HepG2 (cell line): Measurements from ENCODE around the gene VEZF1. TPM values are rescaled to one million over a fixed set of nuclear protein-coding genes. Genes with fewer than 3 reads are reported as not detected.

Experiments
- CENPT ChIP-seq: sonication (generic); formaldehyde crosslinking; IDR thresholded peaks from 2 replicates; pipeline ENCODE4 v1.8.0; 2022; ENCODE audit warnings: low read depth, mild to moderate bottlenecking, moderate library complexity, missing genetic modification reagents
- ETS1 ChIP-seq: sonication (generic); formaldehyde crosslinking; IDR thresholded peaks from 2 replicates; pipeline ENCODE4 v1.4.0; 2020; ENCODE audit warnings: missing genetic modification reagents
- MAF1 ChIP-seq: sonication (generic); formaldehyde crosslinking; IDR thresholded peaks from 2 replicates; pipeline ENCODE4 v1.5.0; 2020; ENCODE audit warnings: missing genetic modification reagents, borderline replicate concordance
- POLR2G ChIP-seq: fragments of 200-400 bp; formaldehyde crosslinking; IDR thresholded peaks from 2 replicates; pipeline ENCODE4 v1.6.1; 2018; ENCODE audit warnings: mild to moderate bottlenecking, low read depth, low read length, moderate library complexity
- RBM39 ChIP-seq: fragments of 200-400 bp; formaldehyde crosslinking; IDR thresholded peaks from one replicate; pipeline ENCODE4 v1.6.1; 2018; ENCODE audit warnings: antibody characterized with exemption, mild to moderate bottlenecking, low read depth, low read length; ENCODE audit not compliant: poor library complexity, severe bottlenecking
- SOX13 ChIP-seq, 3 experiments: fragments of 450-650 bp in 1 of 3; sonication (generic) in 1 of 3; formaldehyde crosslinking in 1 of 3; IDR thresholded peaks in 2 of 3; conservative IDR thresholded peaks in 1 of 3; 2 replicates each; pipeline versions ENCODE4 v1.5.0 to v1.6.1; 2016 to 2020; ENCODE audit warnings: antibody characterized with exemption in 1 of 3, mild to moderate bottlenecking in 1 of 3, missing compliant biosample characterization in 1 of 3, missing genetic modification reagents in 1 of 3, moderate library complexity in 1 of 3
- SOX5 ChIP-seq: IDR thresholded peaks from 2 replicates; pipeline ENCODE4 v1.6.1; 2016; ENCODE audit warnings: borderline replicate concordance
- TAF1 ChIP-seq: sonication (generic); formaldehyde crosslinking; IDR thresholded peaks from 2 replicates; pipeline ENCODE4 v1.4.0; 2020; ENCODE audit warnings: missing genetic modification reagents
- ZC3H4 ChIP-seq: sonication (generic); formaldehyde crosslinking; IDR thresholded peaks from 2 replicates; pipeline ENCODE4 v1.4.0; 2020; ENCODE audit warnings: missing genetic modification reagents, borderline replicate concordance
- ZNF160 ChIP-seq: sonication (generic); formaldehyde crosslinking; IDR thresholded peaks from 2 replicates; pipeline ENCODE4 v1.8.0; 2022; ENCODE audit warnings: mild to moderate bottlenecking, inconsistent platforms, missing genetic modification reagents
- ZNF44 ChIP-seq: sonication (generic); formaldehyde crosslinking; IDR thresholded peaks from 2 replicates; pipeline ENCODE4 v1.5.1; 2020; ENCODE audit warnings: mild to moderate bottlenecking, missing genetic modification reagents
- ZNF646 ChIP-seq: sonication (generic); formaldehyde crosslinking; IDR thresholded peaks from 2 replicates; pipeline ENCODE4 v1.9.0; 2021; ENCODE audit warnings: mild to moderate bottlenecking, missing genetic modification reagents
- polyA plus RNA-seq, 8 experiments: library from polyadenylated mRNA; depleted of rRNA in 3 of 8; stranded (reverse) in 7 of 8; unstranded in 1 of 8; fragments of >200 nt; fragmentation: Illumina TruSeq in 4 of 8; extraction: Trizol in 4 of 8; gene quantifications; 2 replicates each; pipeline versions ENCODE4 v1.2.1 to v1.2.3, GENCODE V29; 2011 to 2016; ENCODE audit warnings: low read depth in 4 of 8, missing spikeins in 1 of 8, mixed read lengths in 1 of 8; ENCODE audit not compliant: insufficient read depth in 1 of 8
- total RNA-seq, 5 experiments: library from RNA; depleted of rRNA; stranded (reverse); fragments of >200 nt; fragmentation: Illumina TruSeq; extraction: Trizol; gene quantifications; 2 replicates each; pipeline ENCODE4 v1.2.3, GENCODE V29; 2016; ENCODE audit warnings: low read depth in 1 of 5
- TF ChIP-seq, protein P1 (sequence below): sonication (generic); formaldehyde crosslinking; IDR thresholded peaks from 2 replicates; pipeline ENCODE4 v1.4.0; 2020; ENCODE audit warnings: missing genetic modification reagents
- TF ChIP-seq, protein P2 (sequence below): sonication (generic); formaldehyde crosslinking; IDR thresholded peaks from 2 replicates; pipeline ENCODE4 v1.4.0; 2020; ENCODE audit warnings: missing genetic modification reagents

The VEZF1 gene
- total and polyA plus RNA-seq, 2 of the 13 experiments (the other 11 are each of a cell fraction or from before 2014, with no cell fraction given) = 45.9 to 49.7 TPM

DNA sequence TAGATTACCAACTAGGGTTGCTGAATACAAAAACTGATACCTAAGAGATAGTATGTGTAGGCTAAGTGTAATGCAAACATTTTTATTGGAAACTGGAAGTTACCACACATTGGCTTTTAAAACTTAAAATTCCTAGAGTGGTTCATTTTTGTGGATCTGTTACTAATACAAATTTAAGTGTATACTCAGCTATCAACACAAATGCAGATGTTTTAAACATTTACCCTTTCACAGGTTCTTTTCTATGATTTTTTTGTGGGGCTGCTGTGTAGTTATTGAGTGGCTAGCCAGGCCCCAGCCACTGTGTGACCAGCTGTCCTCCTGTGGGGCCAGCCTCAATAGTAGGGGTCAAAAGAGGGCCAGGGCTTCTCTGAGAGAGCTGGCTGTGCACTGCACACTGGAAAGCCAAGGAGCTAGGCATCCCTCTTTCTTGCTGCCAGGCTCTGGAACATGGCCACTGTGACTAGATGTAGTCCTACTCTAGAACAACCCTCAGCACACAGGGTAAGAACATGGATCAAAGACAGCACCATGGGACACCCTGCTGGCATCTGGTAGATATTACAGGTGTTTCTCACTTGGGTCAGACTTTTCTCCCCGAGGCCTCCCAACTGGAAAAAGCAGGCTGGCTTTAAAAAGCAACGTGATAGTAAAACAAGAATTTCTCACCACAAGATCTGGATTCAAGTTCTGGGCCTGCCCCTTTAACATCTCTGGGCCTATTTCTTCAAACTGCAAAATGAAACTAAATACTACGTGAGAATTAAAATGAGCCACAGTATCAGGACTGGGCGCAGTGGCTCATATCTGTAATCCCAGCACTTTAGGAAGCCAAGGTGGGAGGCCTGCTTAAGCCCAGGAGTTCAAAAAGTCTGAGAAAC, 7.3 kb upstream of the VEZF1 start (continued):
- no peak for TF ChIP-seq ETS1
- no peak for TF ChIP-seq ZNF646 (CRISPR knock-in tag)
- TF ChIP-seq POLR2G = peak; percentile 94
- peak; percentile 93; the same call in 1 of the 2 replicates for TF ChIP-seq ZC3H4 (CRISPR knock-in tag)
- TF ChIP-seq MAF1 (CRISPR knock-in tag) = no peak
- TF ChIP-seq, protein P1, sequence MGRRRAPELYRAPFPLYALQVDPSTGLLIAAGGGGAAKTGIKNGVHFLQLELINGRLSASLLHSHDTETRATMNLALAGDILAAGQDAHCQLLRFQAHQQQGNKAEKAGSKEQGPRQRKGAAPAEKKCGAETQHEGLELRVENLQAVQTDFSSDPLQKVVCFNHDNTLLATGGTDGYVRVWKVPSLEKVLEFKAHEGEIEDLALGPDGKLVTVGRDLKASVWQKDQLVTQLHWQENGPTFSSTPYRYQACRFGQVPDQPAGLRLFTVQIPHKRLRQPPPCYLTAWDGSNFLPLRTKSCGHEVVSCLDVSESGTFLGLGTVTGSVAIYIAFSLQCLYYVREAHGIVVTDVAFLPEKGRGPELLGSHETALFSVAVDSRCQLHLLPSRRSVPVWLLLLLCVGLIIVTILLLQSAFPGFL (CRISPR knock-in tag) = no peak
- TF ChIP-seq RBM39 = no peak
- no peak for TF ChIP-seq ZNF44 (CRISPR knock-in tag)
- TF ChIP-seq TAF1 = peak; percentile 26; the same call in 1 of the 2 replicates
- TF ChIP-seq SOX5 (CRISPR knock-in tag) = no peak
- 0 out of 2 replicates have a peak, but pooled peaks have one; percentile 9 for TF ChIP-seq SOX13 (IDR thresholded peaks at IDR 0.05)
- TF ChIP-seq SOX13 (CRISPR knock-in tag; conservative IDR thresholded peaks at IDR 0.05 in 1 of 2, IDR thresholded peaks at IDR 0.05 in 1 of 2) = peak; percentile 5 to 59; a peak in 2 of 4 replicates
- no peak for TF ChIP-seq CENPT (CRISPR knock-in tag)
- TF ChIP-seq, protein P2, sequence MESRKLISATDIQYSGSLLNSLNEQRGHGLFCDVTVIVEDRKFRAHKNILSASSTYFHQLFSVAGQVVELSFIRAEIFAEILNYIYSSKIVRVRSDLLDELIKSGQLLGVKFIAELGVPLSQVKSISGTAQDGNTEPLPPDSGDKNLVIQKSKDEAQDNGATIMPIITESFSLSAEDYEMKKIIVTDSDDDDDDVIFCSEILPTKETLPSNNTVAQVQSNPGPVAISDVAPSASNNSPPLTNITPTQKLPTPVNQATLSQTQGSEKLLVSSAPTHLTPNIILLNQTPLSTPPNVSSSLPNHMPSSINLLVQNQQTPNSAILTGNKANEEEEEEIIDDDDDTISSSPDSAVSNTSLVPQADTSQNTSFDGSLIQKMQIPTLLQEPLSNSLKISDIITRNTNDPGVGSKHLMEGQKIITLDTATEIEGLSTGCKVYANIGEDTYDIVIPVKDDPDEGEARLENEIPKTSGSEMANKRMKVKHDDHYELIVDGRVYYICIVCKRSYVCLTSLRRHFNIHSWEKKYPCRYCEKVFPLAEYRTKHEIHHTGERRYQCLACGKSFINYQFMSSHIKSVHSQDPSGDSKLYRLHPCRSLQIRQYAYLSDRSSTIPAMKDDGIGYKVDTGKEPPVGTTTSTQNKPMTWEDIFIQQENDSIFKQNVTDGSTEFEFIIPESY = peak; percentile 34; the same call in 1 of the 2 replicates
- TF ChIP-seq ZNF160 = no peak
